Activated CD4-positive, alpha-beta memory T cell treated with anti-CD3 and anti-CD28 coated beads for 36 hours (primary cell): ENCODE data around the gene CHIT1. TPM values are rescaled to one million over a fixed set of nuclear protein-coding genes. Genes with fewer than 3 reads are reported as not detected.

Source experiments
- total RNA-seq, 2 experiments: library from RNA; stranded (reverse); gene quantifications; one replicate each; pipeline ENCODE4 v1.2.3, GENCODE V29; 2021

The CHIT1 gene
- total RNA-seq, 2 experiments from 2014 or later: 0.19 to 0.53 TPM

Other genes starting within 250 kb of the CHIT1 start
- 10 to 100 TPM; 68.1 to 76.5 TPM for gene TMEM183A, start 222.3 kb downstream of the CHIT1 start, total RNA-seq
- 10 to 100 TPM; 16.7 to 21.4 TPM for gene PPFIA4, start 203.2 kb downstream of the CHIT1 start, total RNA-seq
- gene MYOG, start 143.7 kb downstream of the CHIT1 start, total RNA-seq: not detected
- not detected for gene ADORA1, start 101.9 kb downstream of the CHIT1 start, total RNA-seq
- gene MYBPH, start 53.8 kb downstream of the CHIT1 start, total RNA-seq: not detected
- not detected for gene CHI3L1, start 43.0 kb downstream of the CHIT1 start, total RNA-seq
- 100 to 1,000 TPM; 150 TPM for gene BTG2, start 75.8 kb upstream of the CHIT1 start, total RNA-seq
- 1 to 10 TPM in 1 of 2 experiments, under 1 TPM in 1; 0.95 to 1.9 TPM for gene FMOD, start 121.4 kb upstream of the CHIT1 start, total RNA-seq
- gene PRELP, start 246.1 kb upstream of the CHIT1 start, total RNA-seq: not detected